Measurements from ENCODE around the gene TDP1. TPM values are rescaled to one million over a fixed set of nuclear protein-coding genes. Genes with fewer than 3 reads are reported as not detected.

Gene TDP1
- total RNA-seq, 1 donor from 2014 or later: 30.3 TPM

GRCh38 chr14:90027842-90028241 lies 72.1 kb downstream of the TDP1 start:
- no peaks in the 10 kb centered on the region for H3K36me3 Mint-ChIP-seq (ENCODE audit: unreplicated experiment)
- no peak for TF ChIP-seq CTCF (IDR thresholded peaks at IDR 0.05; ENCODE audit: partially characterized antibody, unreplicated experiment)

GRCh38 chr14:90034156-90034555 lies 78.4 kb downstream of the TDP1 start:
- no peak for DNase-seq
- no peak overlapping the region for H3K27ac Mint-ChIP-seq (ENCODE audit: unreplicated experiment)
- H3K4me3 Mint-ChIP-seq (ENCODE audit: unreplicated experiment): no peak overlapping the region
- H3K36me3 Mint-ChIP-seq (ENCODE audit: unreplicated experiment): no peaks in the 10 kb centered on the region
- no peaks in the 10 kb centered on the region for H3K27me3 Mint-ChIP-seq (ENCODE audit: unreplicated experiment)
- no peak for TF ChIP-seq CTCF (IDR thresholded peaks at IDR 0.05; ENCODE audit: partially characterized antibody, unreplicated experiment)
- H3K4me1 Mint-ChIP-seq (ENCODE audit: low read depth, unreplicated experiment): no peaks in the 10 kb centered on the region
- no peaks in the 10 kb centered on the region for H3K9me3 Mint-ChIP-seq (ENCODE audit: unreplicated experiment)

More at GRCh38 chr14:90027842-90028241, 72.1 kb downstream of the TDP1 start:
- H3K4me1 Mint-ChIP-seq (ENCODE audit: low read depth, unreplicated experiment): no peaks in the 10 kb centered on the region
- H3K4me3 Mint-ChIP-seq (ENCODE audit: unreplicated experiment): no peak overlapping the region
- peaks cover 2% of the 10 kb centered on the region for H3K27me3 Mint-ChIP-seq (ENCODE audit: unreplicated experiment)
- no peak for DNase-seq
- H3K27ac Mint-ChIP-seq (ENCODE audit: unreplicated experiment): no peak overlapping the region
- no peaks in the 10 kb centered on the region for H3K9me3 Mint-ChIP-seq (ENCODE audit: unreplicated experiment)

- Mint-ChIP-seq H3K36me3 (ENCODE audit: unreplicated experiment) (no peaks in the 10 kb centered on the region), H3K4me3 (ENCODE audit: unreplicated experiment) (no peak overlapping the region), H3K27me3 (ENCODE audit: unreplicated experiment) (no peaks in the 10 kb centered on the region), H3K4me1 (ENCODE audit: low read depth, unreplicated experiment) (no peaks in the 10 kb centered on the region), H3K27ac (ENCODE audit: unreplicated experiment) (no peak overlapping the region), H3K9me3 (ENCODE audit: unreplicated experiment) (no peaks in the 10 kb centered on the region)
- no peak for DNase-seq
- no peak for TF ChIP-seq CTCF (IDR thresholded peaks at IDR 0.05; ENCODE audit: partially characterized antibody, unreplicated experiment)
Measured at GRCh38 chr14:90034835-90035525, 79.3 kb downstream of the TDP1 start.

GRCh38 chr14:90039253-90040010 lies 83.7 kb downstream of the TDP1 start:
- H3K27me3 Mint-ChIP-seq (ENCODE audit: unreplicated experiment): no peaks in the 10 kb centered on the region
- H3K36me3 Mint-ChIP-seq (ENCODE audit: unreplicated experiment): no peaks in the 10 kb centered on the region
- no peak for DNase-seq
- no peak overlapping the region for H3K4me3 Mint-ChIP-seq (ENCODE audit: unreplicated experiment)
- H3K27ac Mint-ChIP-seq (ENCODE audit: unreplicated experiment): no peak overlapping the region
- H3K4me1 Mint-ChIP-seq (ENCODE audit: low read depth, unreplicated experiment): peaks cover 14% of the 10 kb centered on the region
- TF ChIP-seq CTCF (IDR thresholded peaks at IDR 0.05; ENCODE audit: partially characterized antibody, unreplicated experiment): no peak
- H3K9me3 Mint-ChIP-seq (ENCODE audit: unreplicated experiment): no peaks in the 10 kb centered on the region

- Mint-ChIP-seq H3K4me3 (ENCODE audit: unreplicated experiment) (no peak overlapping the region), H3K27ac (ENCODE audit: unreplicated experiment) (no peak overlapping the region), H3K27me3 (ENCODE audit: unreplicated experiment) (no peaks in the 10 kb centered on the region), H3K9me3 (ENCODE audit: unreplicated experiment) (no peaks in the 10 kb centered on the region), H3K4me1 (ENCODE audit: low read depth, unreplicated experiment) (peaks cover 14% of the 10 kb centered on the region), H3K36me3 (ENCODE audit: unreplicated experiment) (no peaks in the 10 kb centered on the region)
- TF ChIP-seq CTCF (IDR thresholded peaks at IDR 0.05; ENCODE audit: partially characterized antibody, unreplicated experiment): no peak
- DNase-seq: no peak
Measured at GRCh38 chr14:90040411-90040810, 84.7 kb downstream of the TDP1 start.
